OCI-LY3 (cell line): Measurements from ENCODE around the gene FANCG.

Experiments
- H2AFZ ChIP-seq: fragments of 200-600, 300-600 bp; shearing (Covaris generic); 2 replicates; pipeline ENCODE4 v1.6.0; 2014; ENCODE audit warnings: antibody characterized with exemption, low read depth, low read length
- H3K27ac ChIP-seq: fragments of 200-600, 300-600 bp; sonication (generic); 2 replicates; pipeline ENCODE4 v1.5.1; 2014; ENCODE audit warnings: mild to moderate bottlenecking, low read length, moderate library complexity, mixed read lengths
- H3K27me3 ChIP-seq: fragments of 200-600, 300-600 bp; sonication (generic); 2 replicates; pipeline ENCODE4 v1.6.1; 2014; ENCODE audit warnings: low read depth, low read length, mixed read lengths
- H3K36me3 ChIP-seq: fragments of 200-600, 300-600 bp; sonication (generic); replicated peaks from 2 replicates; pipeline ENCODE3; 2014; ENCODE audit warnings: low read depth, low read length, mixed read lengths
- H3K4me1 ChIP-seq: fragments of 300-600, 200-600 bp; sonication (generic); 2 replicates; pipeline ENCODE4 v1.6.1; 2014; ENCODE audit warnings: low read length, mixed read lengths
- H3K4me2 ChIP-seq: fragments of 200-600, 300-600 bp; sonication (generic); 2 replicates; pipeline ENCODE4 v1.6.1; 2014; ENCODE audit warnings: low read length, mixed read lengths
- H3K4me3 ChIP-seq: fragments of 300-600, 200-600 bp; sonication (generic); 2 replicates; pipeline ENCODE4 v1.5.1; 2014; ENCODE audit warnings: antibody characterized with exemption, mild to moderate bottlenecking, low read length, moderate library complexity
- H3K79me2 ChIP-seq: fragments of 300-600, 200-600 bp; shearing (Covaris generic); 2 replicates; pipeline ENCODE4 v1.6.1; 2014; ENCODE audit warnings: mild to moderate bottlenecking, low read length, mixed read lengths
- H3K9ac ChIP-seq: fragments of 300-600, 200-600 bp; shearing (Covaris generic); 2 replicates; pipeline ENCODE4 v1.6.0; 2014; ENCODE audit warnings: mild to moderate bottlenecking, low read length, moderate library complexity
- H3K9me3 ChIP-seq: fragments of 200-600, 300-600 bp; shearing (Covaris generic); 2 replicates; pipeline ENCODE4 v1.6.1; 2014; ENCODE audit warnings: low read length, mixed read lengths; ENCODE audit not compliant: insufficient read depth
- H4K20me1 ChIP-seq: fragments of 200-600, 300-600 bp; sonication (generic); 2 replicates; pipeline ENCODE4 v1.6.1; 2016; ENCODE audit warnings: low read length, mixed read lengths; ENCODE audit not compliant: insufficient read depth
- EZH2phosphoT487 ChIP-seq: fragments of 200-600 bp; shearing (Covaris generic); IDR thresholded peaks from 2 replicates; pipeline ENCODE4 v1.6.1; 2018; ENCODE audit warnings: antibody characterized with exemption, mixed run types, low read depth
- TF ChIP-seq, protein P1 (sequence below): fragments of 200-600, 300-600 bp; sonication (generic); IDR thresholded peaks from 2 replicates; pipeline ENCODE4 v1.5.1; 2014; ENCODE audit warnings: antibody characterized with exemption, low read length, low read depth

The FANCG gene

DNA sequence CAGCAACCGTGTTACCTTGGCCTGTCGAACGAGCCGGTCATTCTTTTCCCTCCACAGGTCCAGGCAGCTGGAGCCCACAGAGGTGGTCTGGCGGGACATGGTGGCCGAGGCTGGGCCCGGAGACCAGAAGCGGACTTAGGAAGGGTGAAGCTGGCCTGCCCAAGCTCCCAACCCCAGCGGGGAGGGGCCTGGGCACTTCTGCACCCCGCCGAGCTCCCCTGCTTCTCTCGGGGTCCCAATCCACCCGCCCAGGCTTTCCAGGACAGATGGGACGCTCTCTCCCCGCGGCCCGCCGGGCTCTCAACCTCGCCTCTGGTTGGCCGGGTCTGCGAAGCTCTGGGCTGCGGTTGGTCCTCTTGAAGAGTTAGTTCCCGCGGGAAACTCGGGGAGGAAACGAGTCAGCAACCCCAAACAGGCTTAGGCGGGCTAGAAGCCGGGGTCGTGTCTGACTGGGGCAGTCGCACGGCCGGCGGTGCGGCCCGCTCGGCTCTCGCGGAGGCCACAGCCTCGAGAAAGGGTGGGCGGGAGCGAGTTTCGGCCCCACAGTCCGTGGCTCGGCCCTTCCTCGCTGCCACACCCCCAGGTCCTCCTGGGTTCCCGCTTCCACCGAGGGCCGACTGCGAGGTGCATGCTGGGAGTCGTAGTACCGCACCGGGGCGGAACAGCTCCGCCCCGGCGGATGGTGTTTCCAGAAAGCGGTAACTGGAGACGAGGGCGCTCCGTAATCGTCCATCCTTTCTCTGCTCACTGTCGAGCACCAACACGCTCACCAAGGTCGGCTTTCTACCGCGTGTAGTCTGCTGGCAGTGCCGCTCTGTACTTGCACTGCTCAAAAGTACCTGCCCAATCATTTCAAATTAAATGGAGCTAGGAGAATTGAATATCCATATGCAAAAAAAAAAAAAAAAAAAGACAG, at the start of gene FANCG:
Gene FANCG (minus strand): TSS at position 517 of the 916 bp plus-strand sequence. CDS start 418 bp downstream, at position 99.
- TF ChIP-seq, protein P1, sequence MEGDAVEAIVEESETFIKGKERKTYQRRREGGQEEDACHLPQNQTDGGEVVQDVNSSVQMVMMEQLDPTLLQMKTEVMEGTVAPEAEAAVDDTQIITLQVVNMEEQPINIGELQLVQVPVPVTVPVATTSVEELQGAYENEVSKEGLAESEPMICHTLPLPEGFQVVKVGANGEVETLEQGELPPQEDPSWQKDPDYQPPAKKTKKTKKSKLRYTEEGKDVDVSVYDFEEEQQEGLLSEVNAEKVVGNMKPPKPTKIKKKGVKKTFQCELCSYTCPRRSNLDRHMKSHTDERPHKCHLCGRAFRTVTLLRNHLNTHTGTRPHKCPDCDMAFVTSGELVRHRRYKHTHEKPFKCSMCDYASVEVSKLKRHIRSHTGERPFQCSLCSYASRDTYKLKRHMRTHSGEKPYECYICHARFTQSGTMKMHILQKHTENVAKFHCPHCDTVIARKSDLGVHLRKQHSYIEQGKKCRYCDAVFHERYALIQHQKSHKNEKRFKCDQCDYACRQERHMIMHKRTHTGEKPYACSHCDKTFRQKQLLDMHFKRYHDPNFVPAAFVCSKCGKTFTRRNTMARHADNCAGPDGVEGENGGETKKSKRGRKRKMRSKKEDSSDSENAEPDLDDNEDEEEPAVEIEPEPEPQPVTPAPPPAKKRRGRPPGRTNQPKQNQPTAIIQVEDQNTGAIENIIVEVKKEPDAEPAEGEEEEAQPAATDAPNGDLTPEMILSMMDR = no peak
- TF ChIP-seq EZH2phosphoT487 = no peak
- Histone ChIP-seq H3K9ac (peak within 1 kb of the TSS; percentile 91), H3K27ac (peak within 1 kb of the TSS; percentile 64), H3K4me2 (peak within 1 kb of the TSS; percentile 95), H3K79me2 (peaks cover 20% of the 10 kb centered on the region), H3K4me3 (peak within 1 kb of the TSS; percentile 93), H3K36me3 (peaks cover 12% of the 10 kb centered on the region), H3K27me3 (no peaks in the 10 kb centered on the region), H3K9me3 (no peaks in the 10 kb centered on the region), H4K20me1 (no peaks in the 10 kb centered on the region), H3K4me1 (peaks cover 9% of the 10 kb centered on the region), H2AFZ (peak within 1 kb of the TSS; percentile 88)

DNA sequence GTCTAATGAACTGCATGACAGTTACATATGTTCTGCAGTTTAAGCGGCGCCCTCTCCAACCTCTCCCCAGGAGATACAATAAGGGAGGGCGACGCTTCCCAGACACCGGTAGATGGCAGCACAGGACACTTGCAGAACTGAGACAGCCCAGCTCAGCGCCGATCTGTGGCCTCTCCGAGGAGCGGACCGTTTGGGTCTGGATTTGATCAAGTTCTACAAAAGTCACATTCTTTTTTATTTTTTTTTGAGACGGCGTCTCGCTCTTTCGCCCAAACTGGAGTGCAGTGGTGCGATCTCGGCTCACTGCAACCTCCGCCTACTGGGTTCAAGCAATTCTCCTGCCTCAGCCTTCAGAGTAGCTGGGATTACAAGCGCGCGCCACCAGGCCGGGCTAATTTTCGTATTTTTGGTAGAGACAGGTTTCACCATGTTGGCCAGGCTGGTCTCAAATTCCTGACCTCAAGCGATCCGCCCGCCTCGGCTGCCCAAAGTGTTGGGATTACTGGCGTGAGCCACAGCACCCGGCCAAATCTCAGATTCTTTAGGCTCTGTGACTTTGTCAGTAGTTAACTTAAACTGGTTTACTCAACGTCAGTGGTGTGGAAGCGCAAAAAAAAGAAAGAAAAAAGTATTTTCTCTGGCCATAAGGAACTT, 37.3 kb upstream of the FANCG start:
- H3K4me2 ChIP-seq = peak overlapping the region; percentile 98
- peak overlapping the region; percentile 85 for H3K27ac ChIP-seq
- H3K9ac ChIP-seq = peak overlapping the region; percentile 91; the same call in 1 of the 2 replicates
- no peak for TF ChIP-seq EZH2phosphoT487
- TF ChIP-seq, protein P1 = peak; percentile 94
- peaks cover 31% of the 10 kb centered on the region for H3K4me1 ChIP-seq
- H2AFZ ChIP-seq = no peak overlapping the region
- no peaks in the 10 kb centered on the region for H3K9me3 ChIP-seq
- no peaks in the 10 kb centered on the region for H3K27me3 ChIP-seq
- H3K36me3 ChIP-seq = no peaks in the 10 kb centered on the region
- H3K79me2 ChIP-seq = peaks cover 17% of the 10 kb centered on the region
- no peaks in the 10 kb centered on the region for H4K20me1 ChIP-seq
- peak overlapping the region; percentile 99 for H3K4me3 ChIP-seq

DNA sequence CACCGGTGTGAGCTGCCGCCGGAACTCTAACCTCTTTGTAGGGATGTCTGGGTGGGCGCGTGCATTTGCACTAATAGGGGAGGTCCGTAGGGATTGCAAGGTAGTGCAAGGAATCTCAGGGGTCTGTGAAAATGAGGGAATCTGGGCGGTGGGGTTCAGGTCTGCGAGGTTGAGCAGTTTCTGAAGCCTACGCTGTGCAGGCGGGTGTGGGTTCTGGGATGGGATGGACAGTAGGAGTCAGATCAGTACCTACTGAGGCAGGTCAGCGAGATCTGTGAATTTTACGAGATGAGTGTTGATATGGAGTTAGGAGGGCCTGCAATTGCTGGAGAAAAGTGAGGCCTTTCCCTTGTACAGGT, 36.8 kb upstream of the FANCG start:
- Histone ChIP-seq H3K27ac (peak overlapping the region; percentile 85), H2AFZ (no peak overlapping the region), H3K9me3 (no peaks in the 10 kb centered on the region), H3K79me2 (peaks cover 17% of the 10 kb centered on the region), H3K36me3 (no peaks in the 10 kb centered on the region), H3K27me3 (no peaks in the 10 kb centered on the region), H3K9ac (peak overlapping the region; percentile 91; the same call in 1 of the 2 replicates), H3K4me3 (peak overlapping the region; percentile 99), H3K4me2 (peak overlapping the region; percentile 98), H4K20me1 (no peaks in the 10 kb centered on the region), H3K4me1 (peaks cover 35% of the 10 kb centered on the region)
- no peak for TF ChIP-seq EZH2phosphoT487
- TF ChIP-seq, protein P1 = no peak
